Lower leg skin (tissue), 4 donors: Measurements from ENCODE around the gene CASTOR1. TPM values are rescaled to one million over a fixed set of nuclear protein-coding genes. Genes with fewer than 3 reads are reported as not detected.

ENCODE experiments used
- DNase-seq, 2 donors: peaks; one replicate each; pipeline ENCODE4 v3.0.0-alpha.2; 2019; ENCODE audit warnings: low spot score in 2 of 2
- H3K4me3 ChIP-seq: fragments of 200-600 bp; sonication (generic); 2 replicates; pipeline ENCODE4 v1.5.1; 2017; ENCODE audit warnings: mild to moderate bottlenecking, low read depth; ENCODE audit not compliant: poor library complexity, severe bottlenecking
- CTCF ChIP-seq, 3 donors: fragments of 450-650 bp; IDR thresholded peaks; one replicate each; pipeline ENCODE4 v1.5.1; 2016; ENCODE audit warnings: antibody characterized with exemption in 3 of 3, mild to moderate bottlenecking in 3 of 3, moderate library complexity in 2 of 3
- POLR2A ChIP-seq, 2 donors: fragments of 450-650 bp; IDR thresholded peaks; one replicate each; pipeline ENCODE4 v1.6.1; 2016 to 2017; ENCODE audit warnings: antibody characterized with exemption in 2 of 2, mild to moderate bottlenecking in 1 of 2, moderate library complexity in 1 of 2
- WGBS, 2 donors: methylation state at CpG; one replicate each; pipeline ENCODE4 v1.1.5; 2018; 5-methylcytosine and 5-hydroxymethylcytosine counted together
- intact Hi-C: fragments of 100-400 bp; cut with DNase I; formaldehyde crosslinking; loops from one replicate; pipeline ENCODE4 v1.15.0; 2023; ENCODE audit warnings: low total_unique reads
- total RNA-seq, 4 donors: library from RNA; depleted of rRNA; stranded (reverse); fragments of >200 nt; gene quantifications; one replicate each; pipeline ENCODE4 v1.1.0, GENCODE V29; 2016

CASTOR1 gene
- total RNA-seq, 4 donors from 2014 or later, result 16.3 to 38.1 (median 22.6) TPM

- 18 to 41% methylated on average over 14 to 15 of the region's 16 CpGs for WGBS, 2 donors
- TF ChIP-seq POLR2A (IDR thresholded peaks at IDR 0.05), result no peak
- TF ChIP-seq CTCF (IDR thresholded peaks at IDR 0.05), result no peak
- DNase-seq, result no peak
- intact Hi-C loops, result no loop called here
- H3K4me3 ChIP-seq, result no peak overlapping the region
These were observed 10.1 kb downstream of the CASTOR1 start for GRCh38 chr22:30279046-30279788.

GRCh38 chr22:30277547-30278344 lies 11.6 kb downstream of the CASTOR1 start:
- no peak overlapping the region for H3K4me3 ChIP-seq
- TF ChIP-seq POLR2A (IDR thresholded peaks at IDR 0.05) (no peak), CTCF (IDR thresholded peaks at IDR 0.05) (no peak)
- intact Hi-C loops, result no loop called here
- DNase-seq, result no peak
- WGBS, 2 donors, result 16 to 21% methylated on average over 14 of the region's 14 CpGs

GRCh38 chr22:30276039-30276438 lies 13.3 kb downstream of the CASTOR1 start:
- intact Hi-C loops, result no loop called here
- no peak for TF ChIP-seq CTCF (IDR thresholded peaks at IDR 0.05)
- no peak for TF ChIP-seq POLR2A (IDR thresholded peaks at IDR 0.05)
- H3K4me3 ChIP-seq, result no peak overlapping the region
- WGBS, 2 donors, result 71 to 76% methylated on average over 8 of the region's 8 CpGs
- no peak for DNase-seq

- TF ChIP-seq POLR2A (IDR thresholded peaks at IDR 0.05) (no peak), CTCF (IDR thresholded peaks at IDR 0.05) (no peak)
- no peak for DNase-seq
- WGBS, 2 donors, result 63 to 67% methylated on average over 8 of the region's 8 CpGs
- intact Hi-C loops, result no loop called here
- no peak overlapping the region for H3K4me3 ChIP-seq
These were observed 13.7 kb downstream of the CASTOR1 start for GRCh38 chr22:30275625-30276024.

GRCh38 chr22:30274437-30274812 lies 14.9 kb downstream of the CASTOR1 start:
- intact Hi-C loops, result no loop called here
- 76 to 79% methylated on average over 9 of the region's 9 CpGs for WGBS, 2 donors
- DNase-seq, result no peak
- no peak for TF ChIP-seq POLR2A (IDR thresholded peaks at IDR 0.05)
- TF ChIP-seq CTCF (IDR thresholded peaks at IDR 0.05), result no peak
- H3K4me3 ChIP-seq, result no peak overlapping the region
